Kasumi-1 (cell line): ENCODE results near the gene KRT16.
"Not testable (repeated sequence)": the region's sequence is repeated elsewhere in the genome, so short reads cannot be mapped to it uniquely, and the experiment has no call there.

ENCODE experiments used
- DNase-seq, 2 experiments: peaks; one replicate each; lab custom pipeline; 2025; lab: John Stamatoyannopoulos, UW

Gene KRT16

GRCh38 chr17:41612376-41613160, at the start of gene KRT16:
KRT16 (minus strand) TSS chr17:41612767; CDS start chr17:41612688, 79 bp downstream.
- not testable (repeated sequence) for DNase-seq

- no peak for DNase-seq
Measured at GRCh38 chr17:41660221-41660711, 47.7 kb upstream of the KRT16 start.

- DNase-seq = no peak
Measured at GRCh38 chr17:41659427-41660212, 47.1 kb upstream of the KRT16 start.

- DNase-seq = no peak
Measured at GRCh38 chr17:41658846-41659245, 46.3 kb upstream of the KRT16 start.

DNA sequence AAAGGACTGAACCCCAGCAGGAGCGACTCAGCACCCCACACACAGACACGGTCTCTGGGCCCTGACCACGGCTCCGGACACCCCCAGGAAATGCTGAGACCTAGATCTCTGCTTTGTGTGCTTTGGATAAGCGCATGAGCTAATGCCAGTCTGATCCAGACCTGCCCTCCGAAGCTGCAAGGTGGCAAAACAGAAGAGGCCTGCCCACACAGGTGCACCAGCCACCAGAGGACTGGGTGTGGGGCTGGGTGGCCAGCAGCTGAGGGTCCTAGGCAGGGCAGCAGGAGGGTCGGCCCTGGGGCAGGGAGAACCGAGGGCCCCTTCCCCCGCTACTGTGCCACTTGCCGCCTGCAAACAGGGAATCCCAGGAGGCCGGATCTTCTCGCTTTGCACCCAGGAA, 45.4 kb upstream of the KRT16 start:
- DNase-seq = no peak

GRCh38 chr17:41657176-41657754, 44.7 kb upstream of the KRT16 start:
- DNase-seq = no peak

DNA sequence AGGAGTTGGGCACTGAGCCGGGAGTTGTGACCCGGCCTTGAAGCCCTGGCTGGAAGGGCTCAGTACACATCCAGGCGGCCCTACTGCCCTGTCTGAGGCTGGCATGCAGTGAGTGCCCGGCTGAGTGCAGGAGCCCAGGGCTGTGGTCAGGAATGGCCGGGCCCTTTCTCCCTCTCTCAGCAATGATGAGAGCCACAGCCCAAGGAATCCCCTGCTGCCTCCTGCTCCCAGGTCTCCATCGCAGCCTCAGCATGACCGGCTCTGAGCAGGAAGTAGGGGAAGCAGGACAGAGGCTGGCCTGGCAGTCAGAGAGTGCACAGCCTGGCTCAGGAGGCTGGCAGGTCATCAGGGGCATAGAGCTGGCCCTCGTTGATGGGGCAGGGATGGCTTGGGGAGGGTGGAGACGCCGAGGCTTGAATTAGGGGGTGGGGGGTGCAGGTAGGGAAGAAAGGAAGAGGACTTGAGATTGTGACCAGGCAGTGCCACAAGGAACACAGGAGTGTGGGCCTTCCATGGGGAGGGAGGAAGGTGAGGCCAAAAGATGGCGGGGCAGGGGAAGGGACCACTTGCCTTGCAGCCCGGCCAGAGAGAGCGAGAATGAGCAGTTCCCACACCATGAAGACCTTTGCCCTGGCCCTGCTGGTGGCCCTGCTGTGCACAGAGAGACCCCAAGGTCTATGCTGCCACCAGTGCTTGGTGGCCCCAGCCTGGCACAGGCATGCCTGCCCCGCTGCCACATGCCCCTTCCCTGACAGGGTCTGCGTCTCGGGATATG, 43.9 kb upstream of the KRT16 start:
- DNase-seq = no peak

GRCh38 chr17:41655611-41656111, 43.1 kb upstream of the KRT16 start:
- DNase-seq = no peak

DNA sequence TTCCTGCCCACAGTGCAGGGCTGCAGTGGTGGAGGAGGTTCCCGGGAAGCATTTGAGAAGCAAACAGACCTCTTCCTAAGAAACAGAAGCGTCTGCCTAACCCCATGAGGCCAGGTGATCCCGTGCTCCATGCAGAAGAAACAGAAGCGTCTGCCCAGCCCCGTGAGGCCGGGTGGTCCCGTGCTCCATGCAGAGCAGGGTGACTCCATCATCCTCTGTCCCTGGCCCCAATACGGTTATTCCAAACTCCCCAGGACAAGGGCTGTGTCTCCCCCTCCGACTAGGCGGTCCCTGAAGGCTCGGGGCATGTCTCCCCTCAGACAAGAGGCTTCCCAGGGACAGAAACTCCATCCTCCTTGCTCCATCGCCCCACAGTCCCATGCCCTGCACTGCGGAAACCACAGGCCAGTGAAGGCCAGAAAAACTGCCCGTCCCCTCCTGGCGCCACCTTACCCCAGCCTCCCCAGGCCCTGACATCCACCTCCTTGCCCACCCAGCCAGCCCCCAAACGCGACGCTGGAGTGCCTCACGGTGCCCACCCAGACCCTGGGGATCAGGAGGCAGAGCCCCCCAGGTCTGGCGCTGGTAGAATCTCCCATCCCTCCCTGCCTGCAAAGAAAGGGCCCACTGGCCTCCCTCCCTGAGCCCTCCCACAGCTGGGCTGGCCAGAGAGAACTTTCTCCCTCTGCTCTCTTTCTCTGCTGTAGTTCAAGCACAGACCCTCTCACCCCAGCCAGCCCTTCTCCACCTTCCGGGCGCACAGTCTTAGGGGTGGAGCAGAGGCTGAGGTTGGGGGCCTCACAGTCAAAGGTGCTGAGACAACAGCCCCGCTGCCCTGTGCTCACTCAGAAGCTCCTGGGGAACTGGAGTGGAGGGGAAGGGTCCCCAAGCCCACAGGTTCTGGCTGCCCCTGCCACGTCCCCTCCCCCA, 42.4 kb upstream of the KRT16 start:
- DNase-seq = no peak

DNA sequence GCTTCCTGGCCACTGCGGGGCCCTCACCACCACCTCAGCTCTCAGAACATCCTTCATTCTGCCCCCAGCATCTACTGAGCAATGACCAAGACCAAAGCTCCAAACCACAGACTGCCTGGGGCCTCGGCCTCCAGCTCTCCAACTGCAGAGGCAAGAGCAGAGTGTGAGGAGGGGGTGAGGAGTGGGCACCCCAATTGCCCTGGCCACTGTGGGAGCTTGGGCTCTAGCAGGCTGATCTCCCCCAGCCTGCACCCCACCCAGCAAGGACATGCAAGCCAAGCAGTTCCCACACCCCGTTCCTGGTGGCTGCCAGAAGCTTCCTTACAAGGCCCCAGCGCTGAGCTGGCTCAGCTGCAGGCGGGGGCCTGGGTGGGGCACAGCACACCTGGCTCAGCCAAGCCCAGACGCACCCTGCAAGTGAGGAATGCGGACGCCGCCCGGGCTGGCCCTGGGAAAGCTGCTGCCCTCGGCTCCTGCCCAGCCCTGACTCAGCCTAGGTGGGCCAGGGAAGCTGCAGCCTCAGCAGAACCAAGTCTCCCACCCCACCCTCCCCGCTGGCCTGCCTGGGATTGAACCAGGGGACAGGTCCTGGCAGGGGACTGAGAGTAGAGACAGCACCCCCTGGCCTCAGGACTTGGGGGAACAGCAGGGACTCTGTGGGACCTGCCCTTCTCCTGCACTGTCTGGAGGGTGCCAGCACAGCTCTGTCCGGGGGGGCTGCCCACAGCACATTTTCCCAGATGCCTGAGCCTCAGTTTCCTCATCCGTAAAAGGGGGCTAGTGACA, 41.5 kb upstream of the KRT16 start:
- DNase-seq = no peak

DNA sequence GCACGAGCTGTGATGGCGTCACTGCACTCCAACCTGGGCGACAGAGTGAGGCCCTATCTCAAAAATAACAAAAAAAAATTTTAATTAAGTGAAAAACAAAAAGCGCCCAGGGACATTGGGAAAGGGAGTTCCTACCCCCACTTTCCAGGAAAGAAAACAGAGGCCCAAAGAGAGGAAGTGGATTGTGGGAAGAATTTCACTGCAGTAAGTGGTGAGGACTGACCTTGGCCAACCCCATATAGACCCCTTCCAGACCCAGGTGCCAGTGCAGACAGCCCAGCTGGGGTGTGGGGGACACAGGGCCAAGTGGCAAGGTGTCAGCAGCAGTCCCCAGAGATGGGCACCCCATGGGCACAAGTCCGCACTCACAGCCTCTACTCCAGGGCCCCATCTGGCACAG, 40.9 kb upstream of the KRT16 start:
- no peak for DNase-seq

- DNase-seq = no peak
Measured at GRCh38 chr17:41652461-41652970, 39.9 kb upstream of the KRT16 start.

GRCh38 chr17:41651625-41652460, 39.3 kb upstream of the KRT16 start:
- DNase-seq = no peak

GRCh38 chr17:41650794-41651624, 38.4 kb upstream of the KRT16 start:
- DNase-seq = no peak

GRCh38 chr17:41649923-41650519, 37.5 kb upstream of the KRT16 start:
- DNase-seq = no peak

GRCh38 chr17:41648411-41649195, 36.0 kb upstream of the KRT16 start:
- DNase-seq = peak; percentile 60 to 63
